Kidney epithelial cell (primary cell): ENCODE results near the gene RALGPS1. TPM values are rescaled to one million over a fixed set of nuclear protein-coding genes. Genes with fewer than 3 reads are reported as not detected.

Experiments
- DNase-seq: peaks from one replicate; pipeline ENCODE4 v3.0.0-alpha.2; 2010; ENCODE audit warnings: low read depth
- H3K27me3 ChIP-seq: 2 replicates; pipeline ENCODE4 v1.6.0; 2011; ENCODE audit warnings: low read length; ENCODE audit not compliant: control insufficient read depth, insufficient read depth
- H3K36me3 ChIP-seq: 2 replicates; pipeline ENCODE4 v1.5.1; 2011; ENCODE audit warnings: low read length; ENCODE audit not compliant: control insufficient read depth, insufficient read depth
- H3K4me3 ChIP-seq: 2 replicates; pipeline ENCODE4 v1.5.1; 2011; ENCODE audit warnings: low read depth, mild to moderate bottlenecking, control low read depth, low read length
- total RNA-seq: library from RNA; depleted of rRNA; stranded (reverse); fragments of >200 nt; gene quantifications from 2 replicates; pipeline ENCODE4 v1.2.3, GENCODE V29; 2015
- TF ChIP-seq, protein P1 (sequence below): IDR thresholded peaks from 2 replicates; pipeline ENCODE4 v1.5.1; 2011; ENCODE audit warnings: mild to moderate bottlenecking, moderate library complexity, low read length, control low read depth, inconsistent platforms; ENCODE audit not compliant: insufficient read depth, poor library complexity, severe bottlenecking

The RALGPS1 gene
- total RNA-seq, 1 donor from 2014 or later = 5.6 TPM

DNA sequence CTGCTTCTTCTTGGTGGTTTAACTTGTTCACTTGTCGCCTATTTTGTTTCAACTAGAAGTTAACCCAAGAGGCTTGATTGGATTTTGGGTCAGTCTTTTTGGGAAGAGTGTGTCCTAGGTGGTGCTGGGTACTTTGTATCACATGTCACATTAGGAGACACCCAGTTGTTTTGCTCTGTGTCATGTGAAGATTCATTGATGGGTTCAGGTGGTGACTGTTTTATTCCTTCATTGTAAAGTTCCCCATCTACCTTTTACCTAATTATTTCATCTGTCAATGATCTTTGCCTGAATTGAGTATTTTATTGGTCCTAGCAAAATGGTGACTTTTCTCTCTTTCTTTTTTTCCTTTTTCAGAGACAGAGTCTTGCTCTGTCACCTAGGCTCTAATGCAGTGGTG is 69.2 kb downstream of the RALGPS1 start:
- no peak for DNase-seq
- no peak overlapping the region for H3K4me3 ChIP-seq
- no peaks in the 10 kb centered on the region for H3K27me3 ChIP-seq
- TF ChIP-seq, protein P1, sequence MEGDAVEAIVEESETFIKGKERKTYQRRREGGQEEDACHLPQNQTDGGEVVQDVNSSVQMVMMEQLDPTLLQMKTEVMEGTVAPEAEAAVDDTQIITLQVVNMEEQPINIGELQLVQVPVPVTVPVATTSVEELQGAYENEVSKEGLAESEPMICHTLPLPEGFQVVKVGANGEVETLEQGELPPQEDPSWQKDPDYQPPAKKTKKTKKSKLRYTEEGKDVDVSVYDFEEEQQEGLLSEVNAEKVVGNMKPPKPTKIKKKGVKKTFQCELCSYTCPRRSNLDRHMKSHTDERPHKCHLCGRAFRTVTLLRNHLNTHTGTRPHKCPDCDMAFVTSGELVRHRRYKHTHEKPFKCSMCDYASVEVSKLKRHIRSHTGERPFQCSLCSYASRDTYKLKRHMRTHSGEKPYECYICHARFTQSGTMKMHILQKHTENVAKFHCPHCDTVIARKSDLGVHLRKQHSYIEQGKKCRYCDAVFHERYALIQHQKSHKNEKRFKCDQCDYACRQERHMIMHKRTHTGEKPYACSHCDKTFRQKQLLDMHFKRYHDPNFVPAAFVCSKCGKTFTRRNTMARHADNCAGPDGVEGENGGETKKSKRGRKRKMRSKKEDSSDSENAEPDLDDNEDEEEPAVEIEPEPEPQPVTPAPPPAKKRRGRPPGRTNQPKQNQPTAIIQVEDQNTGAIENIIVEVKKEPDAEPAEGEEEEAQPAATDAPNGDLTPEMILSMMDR = no peak
- no peaks in the 10 kb centered on the region for H3K36me3 ChIP-seq

DNA sequence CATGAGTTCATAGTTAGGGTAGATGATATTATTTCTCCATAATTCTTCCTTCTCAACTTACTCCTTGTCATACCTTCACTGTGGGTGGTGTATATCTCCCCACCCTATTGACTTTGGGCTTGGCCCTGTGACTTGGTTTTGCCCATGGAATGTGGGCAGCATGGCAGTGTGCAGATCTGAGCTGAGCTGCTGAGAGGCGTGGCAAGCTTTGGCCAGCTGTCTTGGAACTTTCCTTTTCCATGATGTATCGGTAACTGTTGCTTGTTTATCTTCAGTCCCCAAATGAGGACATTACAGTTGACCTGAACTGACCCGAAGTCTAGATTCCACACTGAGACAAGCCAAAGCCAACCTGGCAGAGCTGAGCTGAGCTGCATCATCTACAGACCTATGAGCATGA is 70.4 kb downstream of the RALGPS1 start:
- H3K27me3 ChIP-seq = no peaks in the 10 kb centered on the region
- DNase-seq = no peak

DNA sequence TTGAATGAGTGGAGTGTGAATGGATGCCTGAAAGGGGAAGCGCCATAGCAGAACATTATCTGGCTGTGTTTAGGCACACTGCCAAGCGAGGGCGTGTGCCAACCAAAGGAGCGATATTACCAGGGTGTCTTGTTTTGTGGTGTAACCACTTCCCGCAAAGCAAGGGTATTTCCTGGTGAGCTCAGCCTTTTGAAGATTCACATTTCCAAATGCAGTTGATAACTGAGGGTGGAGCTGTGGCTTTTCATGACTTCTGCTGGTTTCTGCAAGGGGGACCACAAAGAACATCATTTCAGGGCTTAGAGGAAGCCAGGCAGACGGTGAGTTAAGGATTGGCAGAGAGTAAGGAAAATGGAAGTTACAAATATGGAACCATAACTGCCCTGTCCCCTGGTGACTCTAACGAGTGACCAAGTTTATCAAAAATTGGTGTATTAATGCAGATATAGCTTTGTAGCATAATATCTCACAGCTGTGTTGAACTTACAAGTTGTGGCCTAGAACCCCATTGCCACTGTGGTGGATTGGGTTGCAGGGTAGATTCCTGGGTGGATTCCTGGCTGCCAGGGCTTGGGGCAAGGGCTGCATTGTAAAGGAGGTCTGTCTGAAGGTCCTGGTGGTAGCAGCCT is 71.4 kb downstream of the RALGPS1 start:
- DNase-seq = peak; percentile 52
- H3K4me3 ChIP-seq = no peak overlapping the region
- TF ChIP-seq, protein P1 = no peak

More for the DNA sequence above, 70.4 kb downstream of the RALGPS1 start:
- no peak overlapping the region for H3K4me3 ChIP-seq
- H3K36me3 ChIP-seq = no peaks in the 10 kb centered on the region
- TF ChIP-seq, protein P1 = no peak

DNA sequence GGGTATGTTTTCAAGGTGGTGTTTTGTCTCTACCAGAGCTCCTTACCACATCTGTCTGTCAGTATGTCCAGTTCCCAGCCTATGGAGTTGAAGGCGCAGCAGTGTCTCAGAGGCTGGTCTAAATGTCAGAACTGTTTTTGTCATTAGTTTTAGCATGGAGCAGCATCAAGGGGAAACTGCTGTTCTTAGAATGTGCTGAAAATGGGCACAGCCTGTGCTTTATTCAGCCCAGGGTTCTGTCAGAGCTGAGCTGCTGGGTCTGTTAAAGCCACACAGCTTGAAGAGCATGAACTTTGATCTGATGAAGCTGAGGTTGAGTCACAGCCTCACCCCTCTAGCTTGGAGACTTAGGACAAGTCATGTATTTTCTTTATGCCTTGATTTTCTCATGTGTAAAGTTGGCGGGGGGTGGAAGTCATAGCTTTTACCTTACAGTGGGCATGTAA is 71.9 kb downstream of the RALGPS1 start:
- Histone ChIP-seq H3K27me3 (no peaks in the 10 kb centered on the region), H3K4me3 (no peak overlapping the region), H3K36me3 (no peaks in the 10 kb centered on the region)
- DNase-seq = no peak
- TF ChIP-seq, protein P1 = no peak

More for the DNA sequence above, 71.4 kb downstream of the RALGPS1 start:
- H3K36me3 ChIP-seq = no peaks in the 10 kb centered on the region
- H3K27me3 ChIP-seq = no peaks in the 10 kb centered on the region

DNA sequence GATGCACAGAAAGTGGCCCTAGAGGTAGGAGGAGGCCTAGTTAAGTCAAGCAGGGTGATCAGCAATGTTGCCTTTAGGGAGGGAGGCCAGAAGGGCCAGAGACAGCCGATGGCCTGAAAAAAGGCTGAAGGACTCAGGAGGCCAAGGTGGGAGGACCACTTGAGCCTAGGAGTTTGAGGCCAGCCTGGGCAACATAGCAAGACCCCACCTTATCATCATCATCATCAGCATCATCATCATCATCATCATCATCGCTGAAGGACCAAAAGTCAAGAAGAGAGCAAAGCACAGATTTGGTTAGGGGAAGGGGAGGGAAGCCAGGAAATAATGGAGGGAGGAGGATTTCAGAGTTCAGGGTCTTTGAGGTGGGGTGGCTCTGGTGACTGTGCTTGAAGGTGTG is 74.3 kb downstream of the RALGPS1 start:
- H3K4me3 ChIP-seq = no peak overlapping the region
- no peak for DNase-seq
- no peaks in the 10 kb centered on the region for H3K36me3 ChIP-seq
- TF ChIP-seq, protein P1 = no peak
- H3K27me3 ChIP-seq = no peaks in the 10 kb centered on the region
